Measurements from ENCODE around the gene SRSF1. TPM values are rescaled to one million over a fixed set of nuclear protein-coding genes. Genes with fewer than 3 reads are reported as not detected.
"Not testable (repeated sequence)": the region's sequence is repeated elsewhere in the genome, so short reads cannot be mapped to it uniquely, and the experiment has no call there.

The SRSF1 gene
- total RNA-seq, 1 donor from 2014 or later: 159 TPM

DNA sequence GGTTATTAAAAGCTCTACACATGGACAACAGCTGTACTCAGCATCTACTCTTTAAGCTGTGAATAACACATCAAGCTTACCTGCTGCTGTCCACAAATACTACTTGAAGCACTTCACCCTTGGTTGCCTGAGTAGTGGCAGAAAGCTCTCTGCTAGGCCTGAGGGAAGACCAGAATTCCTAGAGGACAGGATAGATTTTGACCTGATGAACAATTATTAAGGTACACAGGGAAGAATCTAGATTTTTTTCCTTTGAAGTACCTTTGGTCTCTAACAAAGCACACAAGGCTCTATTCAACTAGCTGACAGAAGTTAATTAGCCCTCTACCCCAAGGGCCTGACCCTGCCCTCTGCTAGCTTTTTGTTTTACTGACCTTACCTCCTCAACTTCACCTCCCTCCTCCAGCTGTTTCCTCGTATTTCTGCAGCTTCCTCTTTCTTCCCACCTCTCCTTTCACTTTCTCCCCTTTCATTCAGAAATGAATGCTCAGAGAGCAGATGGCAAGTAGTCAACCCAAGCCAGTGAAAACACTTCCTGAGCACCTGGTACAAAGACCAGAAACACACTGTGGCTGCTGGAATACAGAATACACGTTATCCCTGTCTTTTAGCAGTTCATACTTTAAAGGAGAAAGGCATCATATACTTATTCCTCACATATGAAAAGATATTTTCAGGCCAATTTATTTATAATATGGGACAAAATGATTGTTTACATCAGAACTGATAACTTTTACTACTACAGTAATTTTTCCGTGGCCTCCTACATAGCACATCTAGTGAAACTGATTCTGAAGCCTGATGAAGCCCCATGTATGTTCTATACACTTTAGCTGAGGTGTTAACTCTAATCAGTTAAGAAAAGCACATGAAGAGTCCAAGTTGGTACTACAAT lies 13.3 kb downstream of the SRSF1 start:
- no peak for DNase-seq (ENCODE audit: extremely low read depth, low read depth, low spot score)

GRCh38 chr17:57991537-57991936 lies 15.5 kb downstream of the SRSF1 start:
- no peak for DNase-seq (ENCODE audit: extremely low read depth, low read depth, low spot score)

GRCh38 chr17:57990037-57990436 lies 17.0 kb downstream of the SRSF1 start:
- DNase-seq (ENCODE audit: extremely low read depth, low read depth, low spot score): no peak

GRCh38 chr17:57988301-57989250 lies 18.5 kb downstream of the SRSF1 start:
- no peak for DNase-seq (ENCODE audit: extremely low read depth, low read depth, low spot score)

- no peak for DNase-seq (ENCODE audit: extremely low read depth, low read depth, low spot score)
These were observed 19.3 kb downstream of the SRSF1 start, which contains the start of gene VEZF1 for GRCh38 chr17:57987581-57988300. VEZF1 (minus strand) TSS chr17:57988254; CDS start chr17:57988111, 143 bp downstream.

- no peak for DNase-seq (ENCODE audit: extremely low read depth, low read depth, low spot score)
These were observed 20.0 kb downstream of the SRSF1 start for GRCh38 chr17:57986841-57987580.

- DNase-seq (ENCODE audit: extremely low read depth, low read depth, low spot score): no peak
These were observed 21.4 kb downstream of the SRSF1 start for GRCh38 chr17:57985675-57985974.

DNA sequence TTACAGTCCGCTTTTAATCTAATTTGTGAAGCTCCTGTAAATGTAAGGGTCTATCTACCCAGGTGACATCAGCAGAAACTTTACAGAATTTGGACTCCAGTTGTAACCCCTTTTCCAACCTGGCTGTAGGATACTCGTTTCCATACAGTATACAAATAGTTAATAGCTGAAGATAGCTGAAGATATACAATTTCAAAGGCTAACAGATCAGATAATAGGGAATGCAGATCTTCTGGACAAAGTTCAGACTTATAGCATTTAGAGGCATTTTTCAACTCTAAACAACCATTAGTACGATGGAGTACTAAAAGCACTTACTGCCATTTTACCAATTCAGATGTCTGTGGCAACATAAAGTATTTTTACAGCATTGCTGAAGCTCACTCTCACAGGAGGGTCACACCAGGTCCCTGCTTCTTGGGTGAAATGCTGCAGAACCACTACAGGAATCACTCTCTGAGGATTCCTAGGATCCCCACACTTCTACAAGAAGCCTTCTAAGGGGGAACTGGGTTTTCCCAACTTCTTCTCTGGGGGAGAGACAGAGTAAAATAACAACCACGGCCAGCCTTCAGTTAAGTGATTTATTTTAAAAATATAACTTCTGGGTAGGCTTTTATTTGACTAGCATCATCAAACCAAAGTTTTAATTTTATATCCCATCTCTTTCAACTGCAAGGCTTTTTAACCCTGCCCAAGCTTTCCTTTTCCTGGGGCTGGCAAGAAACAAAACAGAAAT lies 21.9 kb downstream of the SRSF1 start:
- no peak for DNase-seq (ENCODE audit: extremely low read depth, low read depth, low spot score)

DNA sequence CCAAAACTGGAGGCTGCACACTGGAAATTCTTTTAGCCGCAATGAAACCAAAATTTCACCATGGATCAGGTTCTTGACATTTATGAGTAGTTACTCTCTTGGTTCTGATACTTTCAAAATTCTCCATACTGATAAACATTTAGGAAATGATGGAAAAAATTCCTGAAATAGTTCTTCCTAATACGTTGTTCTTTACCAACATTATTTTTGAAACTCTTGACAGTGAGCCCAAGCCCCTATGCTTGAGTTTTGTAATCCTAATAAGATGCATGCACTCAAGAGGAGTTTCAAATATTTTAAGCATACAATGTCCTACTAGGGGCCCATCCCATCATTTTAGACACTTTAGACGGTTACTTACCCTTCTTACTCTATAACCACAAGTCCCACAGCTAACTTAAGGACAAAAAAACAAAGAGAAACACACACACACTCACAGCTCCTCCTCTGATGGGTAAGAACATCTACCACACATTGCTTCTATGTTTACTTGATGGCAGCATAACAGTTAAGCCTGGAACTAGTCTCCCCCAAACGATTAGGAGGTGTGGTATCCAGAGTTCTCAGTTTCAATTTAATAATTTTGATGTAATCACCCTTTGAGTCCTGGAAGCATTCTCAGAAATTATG lies 22.7 kb downstream of the SRSF1 start:
- no peak for DNase-seq (ENCODE audit: extremely low read depth, low read depth, low spot score)

- DNase-seq (ENCODE audit: extremely low read depth, low read depth, low spot score): no peak
These were observed 23.6 kb downstream of the SRSF1 start for GRCh38 chr17:57983446-57983845.

DNA sequence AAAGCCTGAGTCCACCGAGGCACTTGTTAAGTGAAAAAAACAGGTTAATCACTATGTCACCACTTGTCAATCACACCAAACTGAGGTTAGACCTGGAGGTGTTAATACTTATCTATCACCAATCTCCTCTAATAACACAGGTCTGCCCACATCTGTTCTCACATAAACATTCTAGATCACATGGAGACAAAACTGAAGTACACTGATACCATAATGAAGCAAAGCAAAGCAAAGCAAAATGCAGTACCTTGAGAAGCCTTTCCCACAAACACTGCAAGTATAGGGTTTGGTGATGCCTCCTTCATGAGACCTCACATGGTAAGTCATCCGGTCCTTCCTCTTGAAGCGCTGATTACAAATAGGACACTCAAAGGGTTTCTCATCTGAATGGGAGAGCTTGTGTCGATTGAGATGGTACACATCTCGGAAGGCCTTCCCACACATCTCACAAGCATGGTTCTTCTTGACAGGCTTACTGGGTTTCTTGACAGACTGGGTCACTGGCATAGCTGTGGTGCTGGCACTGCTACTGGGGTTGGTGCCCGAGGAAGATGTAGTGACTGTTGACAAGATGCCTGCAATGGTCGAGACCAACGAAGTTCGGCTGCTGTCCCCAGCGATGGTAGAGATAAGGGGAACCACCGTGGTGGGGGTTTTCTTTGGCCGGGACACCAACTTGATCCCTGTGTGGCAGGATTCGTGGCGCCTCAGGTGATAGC lies 24.4 kb downstream of the SRSF1 start:
- no peak for DNase-seq (ENCODE audit: extremely low read depth, low read depth, low spot score)

DNA sequence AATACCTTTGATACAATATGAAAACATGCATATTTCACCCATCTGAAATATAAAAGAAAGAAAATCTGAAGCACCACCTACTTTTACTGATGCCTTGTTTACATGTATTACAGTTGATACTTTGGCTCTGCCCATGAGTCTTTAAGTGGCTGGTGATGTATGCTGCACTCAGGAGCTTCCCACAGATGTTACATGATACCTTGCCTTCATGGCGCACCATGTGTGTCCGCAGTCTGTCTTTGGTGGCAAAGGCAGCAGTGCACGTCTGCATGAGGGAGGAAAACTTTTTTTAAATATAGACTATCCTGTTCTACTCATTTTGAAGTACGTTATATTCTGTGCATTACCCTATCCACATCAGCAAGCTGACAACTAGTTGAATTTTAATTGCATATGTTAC lies 26.5 kb downstream of the SRSF1 start:
- no peak for DNase-seq (ENCODE audit: extremely low read depth, low read depth, low spot score)

DNA sequence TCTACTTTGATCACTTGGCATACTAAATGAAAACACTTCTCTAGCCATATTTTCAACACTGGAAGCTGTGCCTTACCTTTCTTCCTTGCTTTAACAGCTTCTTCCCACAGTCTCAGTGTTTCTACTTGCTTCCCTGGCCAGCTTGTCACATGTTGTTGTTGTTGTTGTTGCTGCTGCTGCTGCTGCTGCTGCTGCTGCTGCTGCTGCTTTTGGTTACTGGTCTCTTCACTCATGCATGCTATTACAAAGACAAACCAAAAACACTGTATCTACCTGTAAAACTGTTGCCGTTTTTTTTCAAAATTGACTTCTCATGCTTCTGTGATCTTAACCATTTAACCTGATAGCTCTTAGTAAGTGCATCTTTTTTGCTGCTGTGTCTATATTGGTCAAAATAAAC lies 28.0 kb downstream of the SRSF1 start:
- no peak for DNase-seq (ENCODE audit: extremely low read depth, low read depth, low spot score)

- DNase-seq (ENCODE audit: extremely low read depth, low read depth, low spot score): no peak
These were observed 30.5 kb downstream of the SRSF1 start for GRCh38 chr17:57976594-57976993.

GRCh38 chr17:57975044-57975443 lies 32.0 kb downstream of the SRSF1 start:
- DNase-seq (ENCODE audit: extremely low read depth, low read depth, low spot score): no peak

- DNase-seq (ENCODE audit: extremely low read depth, low read depth, low spot score): not testable (repeated sequence)
These were observed 32.8 kb downstream of the SRSF1 start for GRCh38 chr17:57974053-57974824.

GRCh38 chr17:57972151-57972550 lies 34.9 kb downstream of the SRSF1 start:
- DNase-seq (ENCODE audit: extremely low read depth, low read depth, low spot score): no peak

GRCh38 chr17:57971572-57971971 lies 35.5 kb downstream of the SRSF1 start:
- no peak for DNase-seq (ENCODE audit: extremely low read depth, low read depth, low spot score)
